OCI-LY3 (cell line): Measurements from ENCODE around the gene LRRC74B.
"Not testable (repeated sequence)": the region's sequence is repeated elsewhere in the genome, so short reads cannot be mapped to it uniquely, and the experiment has no call there.

Source experiments
- H2AFZ ChIP-seq: fragments of 200-600, 300-600 bp; shearing (Covaris generic); 2 replicates; pipeline ENCODE4 v1.6.0; 2014; ENCODE audit warnings: antibody characterized with exemption, low read depth, low read length
- H3K27ac ChIP-seq: fragments of 200-600, 300-600 bp; sonication (generic); 2 replicates; pipeline ENCODE4 v1.5.1; 2014; ENCODE audit warnings: mild to moderate bottlenecking, low read length, moderate library complexity, mixed read lengths
- H3K27me3 ChIP-seq: fragments of 200-600, 300-600 bp; sonication (generic); 2 replicates; pipeline ENCODE4 v1.6.1; 2014; ENCODE audit warnings: low read depth, low read length, mixed read lengths
- H3K36me3 ChIP-seq: fragments of 200-600, 300-600 bp; sonication (generic); replicated peaks from 2 replicates; pipeline ENCODE3; 2014; ENCODE audit warnings: low read depth, low read length, mixed read lengths
- H3K4me1 ChIP-seq: fragments of 300-600, 200-600 bp; sonication (generic); 2 replicates; pipeline ENCODE4 v1.6.1; 2014; ENCODE audit warnings: low read length, mixed read lengths
- H3K4me2 ChIP-seq: fragments of 200-600, 300-600 bp; sonication (generic); 2 replicates; pipeline ENCODE4 v1.6.1; 2014; ENCODE audit warnings: low read length, mixed read lengths
- H3K4me3 ChIP-seq: fragments of 300-600, 200-600 bp; sonication (generic); 2 replicates; pipeline ENCODE4 v1.5.1; 2014; ENCODE audit warnings: antibody characterized with exemption, mild to moderate bottlenecking, low read length, moderate library complexity
- H3K79me2 ChIP-seq: fragments of 300-600, 200-600 bp; shearing (Covaris generic); 2 replicates; pipeline ENCODE4 v1.6.1; 2014; ENCODE audit warnings: mild to moderate bottlenecking, low read length, mixed read lengths
- H3K9ac ChIP-seq: fragments of 300-600, 200-600 bp; shearing (Covaris generic); 2 replicates; pipeline ENCODE4 v1.6.0; 2014; ENCODE audit warnings: mild to moderate bottlenecking, low read length, moderate library complexity
- H3K9me3 ChIP-seq: fragments of 200-600, 300-600 bp; shearing (Covaris generic); 2 replicates; pipeline ENCODE4 v1.6.1; 2014; ENCODE audit warnings: low read length, mixed read lengths; ENCODE audit not compliant: insufficient read depth
- H4K20me1 ChIP-seq: fragments of 200-600, 300-600 bp; sonication (generic); 2 replicates; pipeline ENCODE4 v1.6.1; 2016; ENCODE audit warnings: low read length, mixed read lengths; ENCODE audit not compliant: insufficient read depth
- EZH2phosphoT487 ChIP-seq: fragments of 200-600 bp; shearing (Covaris generic); IDR thresholded peaks from 2 replicates; pipeline ENCODE4 v1.6.1; 2018; ENCODE audit warnings: antibody characterized with exemption, mixed run types, low read depth
- TF ChIP-seq, protein P1 (sequence below): fragments of 200-600, 300-600 bp; sonication (generic); IDR thresholded peaks from 2 replicates; pipeline ENCODE4 v1.5.1; 2014; ENCODE audit warnings: antibody characterized with exemption, low read length, low read depth

Gene LRRC74B

DNA sequence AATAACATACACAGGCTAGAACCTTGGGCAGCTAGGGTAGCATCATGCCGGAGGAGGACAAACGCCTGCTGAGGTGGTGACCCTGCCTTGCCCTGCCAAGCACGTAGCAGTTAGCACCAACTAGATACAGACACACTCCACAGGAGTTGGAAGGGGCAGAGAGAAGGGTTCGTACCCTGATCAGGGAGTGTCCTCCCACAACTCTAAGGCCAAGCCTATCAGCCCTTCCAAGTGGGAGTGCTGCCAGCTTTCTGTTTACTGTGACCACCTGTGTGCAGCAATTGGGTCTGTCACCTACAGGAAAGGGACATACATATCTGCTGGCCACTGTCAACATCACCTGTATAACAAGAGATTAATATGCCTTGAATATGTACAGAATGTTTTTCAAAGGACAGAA, 42.0 kb upstream of the LRRC74B start:
- peak overlapping the region; percentile 97; the same call in 1 of the 2 replicates for H3K4me2 ChIP-seq
- no peaks in the 10 kb centered on the region for H3K9me3 ChIP-seq
- peaks cover 35% of the 10 kb centered on the region for H3K79me2 ChIP-seq
- H4K20me1 ChIP-seq = 0 out of 2 replicates have a peak, but pooled peaks cover 3% of the 10 kb centered on the region
- H3K27me3 ChIP-seq = peaks cover 12% of the 10 kb centered on the region
- H3K27ac ChIP-seq = no peak overlapping the region
- H3K36me3 ChIP-seq = peaks cover 21% of the 10 kb centered on the region
- 0 out of 2 replicates have a peak overlapping the region, but pooled peaks have one; percentile 91 for H3K4me3 ChIP-seq
- peaks cover 18% of the 10 kb centered on the region for H3K4me1 ChIP-seq
- TF ChIP-seq, protein P1, sequence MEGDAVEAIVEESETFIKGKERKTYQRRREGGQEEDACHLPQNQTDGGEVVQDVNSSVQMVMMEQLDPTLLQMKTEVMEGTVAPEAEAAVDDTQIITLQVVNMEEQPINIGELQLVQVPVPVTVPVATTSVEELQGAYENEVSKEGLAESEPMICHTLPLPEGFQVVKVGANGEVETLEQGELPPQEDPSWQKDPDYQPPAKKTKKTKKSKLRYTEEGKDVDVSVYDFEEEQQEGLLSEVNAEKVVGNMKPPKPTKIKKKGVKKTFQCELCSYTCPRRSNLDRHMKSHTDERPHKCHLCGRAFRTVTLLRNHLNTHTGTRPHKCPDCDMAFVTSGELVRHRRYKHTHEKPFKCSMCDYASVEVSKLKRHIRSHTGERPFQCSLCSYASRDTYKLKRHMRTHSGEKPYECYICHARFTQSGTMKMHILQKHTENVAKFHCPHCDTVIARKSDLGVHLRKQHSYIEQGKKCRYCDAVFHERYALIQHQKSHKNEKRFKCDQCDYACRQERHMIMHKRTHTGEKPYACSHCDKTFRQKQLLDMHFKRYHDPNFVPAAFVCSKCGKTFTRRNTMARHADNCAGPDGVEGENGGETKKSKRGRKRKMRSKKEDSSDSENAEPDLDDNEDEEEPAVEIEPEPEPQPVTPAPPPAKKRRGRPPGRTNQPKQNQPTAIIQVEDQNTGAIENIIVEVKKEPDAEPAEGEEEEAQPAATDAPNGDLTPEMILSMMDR = no peak
- TF ChIP-seq EZH2phosphoT487 = no peak
- no peak overlapping the region for H2AFZ ChIP-seq
- H3K9ac ChIP-seq = no peak overlapping the region

DNA sequence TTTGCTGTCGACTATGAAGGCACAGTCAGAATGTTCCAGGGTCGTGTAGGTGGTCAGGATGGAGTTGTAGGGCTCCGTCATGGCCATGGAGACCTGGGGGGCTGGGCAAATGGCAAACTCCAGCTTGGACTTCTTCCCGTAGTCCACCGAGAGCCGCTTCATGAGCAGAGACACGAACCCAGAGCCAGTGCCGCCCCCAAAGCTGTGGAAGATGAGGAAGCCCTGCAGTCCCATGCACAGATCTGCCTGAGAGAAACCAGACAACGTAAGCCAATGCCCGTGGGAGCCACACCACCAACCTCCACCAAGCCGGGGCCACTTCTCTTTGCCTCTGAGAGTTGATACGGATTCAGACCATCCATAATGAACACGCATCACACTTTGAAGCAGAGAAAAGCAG, 36.5 kb upstream of the LRRC74B start:
- not testable (repeated sequence) for H3K79me2 ChIP-seq, H3K36me3 ChIP-seq, H2AFZ ChIP-seq, H3K4me3 ChIP-seq, H3K9me3 ChIP-seq, H3K4me2 ChIP-seq, H3K27ac ChIP-seq, H4K20me1 ChIP-seq, H3K9ac ChIP-seq, H3K4me1 ChIP-seq
- H3K27me3 ChIP-seq = peaks cover 12% of the 10 kb centered on the region

DNA sequence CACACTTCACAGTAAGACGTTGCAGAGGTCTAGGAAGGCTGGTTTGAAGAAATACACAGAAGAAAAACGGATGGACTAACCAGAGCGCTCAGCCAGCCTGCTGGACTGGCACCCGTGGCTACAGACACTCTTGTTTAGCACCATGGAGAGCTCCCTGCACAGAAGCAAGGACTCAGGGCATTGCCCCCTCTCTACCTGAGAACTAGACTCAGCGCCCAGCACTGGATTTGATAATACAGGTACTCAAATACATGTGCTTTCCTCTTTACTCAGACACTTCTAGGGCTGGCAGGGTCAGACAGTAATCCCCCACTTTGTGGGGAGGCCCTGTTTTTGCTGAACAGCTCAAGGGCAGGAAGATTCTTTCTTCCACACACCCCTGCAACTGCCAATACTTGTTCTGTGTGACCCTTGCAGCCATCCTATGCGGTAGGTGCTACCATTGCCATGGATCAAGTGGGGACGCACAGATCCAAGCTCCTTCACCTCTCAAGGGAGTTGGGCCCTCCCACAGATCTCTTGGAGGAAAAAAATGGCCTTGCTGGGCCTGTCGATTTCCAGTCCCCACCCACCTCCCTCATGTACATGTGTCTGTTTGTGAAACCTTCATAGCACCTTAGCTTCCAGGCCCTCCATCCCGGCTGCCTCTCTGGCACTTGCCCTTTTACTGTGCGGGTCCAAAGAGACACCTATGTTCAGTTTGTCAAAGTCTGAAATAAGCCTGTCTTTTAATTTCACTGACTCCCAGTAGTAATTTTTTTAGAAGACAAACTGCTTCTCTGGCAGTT, 35.9 kb upstream of the LRRC74B start:
- Histone ChIP-seq H3K4me3 (no peak overlapping the region), H4K20me1 (0 out of 2 replicates have a peak, but pooled peaks cover 6% of the 10 kb centered on the region), H3K9ac (no peak overlapping the region), H3K79me2 (no peaks in the 10 kb centered on the region), H3K36me3 (no peaks in the 10 kb centered on the region), H3K4me2 (no peak overlapping the region), H3K27ac (no peak overlapping the region), H3K27me3 (peaks cover 12% of the 10 kb centered on the region), H3K9me3 (no peaks in the 10 kb centered on the region), H3K4me1 (no peaks in the 10 kb centered on the region), H2AFZ (no peak overlapping the region)
- TF ChIP-seq EZH2phosphoT487 = no peak
- TF ChIP-seq, protein P1 = no peak

DNA sequence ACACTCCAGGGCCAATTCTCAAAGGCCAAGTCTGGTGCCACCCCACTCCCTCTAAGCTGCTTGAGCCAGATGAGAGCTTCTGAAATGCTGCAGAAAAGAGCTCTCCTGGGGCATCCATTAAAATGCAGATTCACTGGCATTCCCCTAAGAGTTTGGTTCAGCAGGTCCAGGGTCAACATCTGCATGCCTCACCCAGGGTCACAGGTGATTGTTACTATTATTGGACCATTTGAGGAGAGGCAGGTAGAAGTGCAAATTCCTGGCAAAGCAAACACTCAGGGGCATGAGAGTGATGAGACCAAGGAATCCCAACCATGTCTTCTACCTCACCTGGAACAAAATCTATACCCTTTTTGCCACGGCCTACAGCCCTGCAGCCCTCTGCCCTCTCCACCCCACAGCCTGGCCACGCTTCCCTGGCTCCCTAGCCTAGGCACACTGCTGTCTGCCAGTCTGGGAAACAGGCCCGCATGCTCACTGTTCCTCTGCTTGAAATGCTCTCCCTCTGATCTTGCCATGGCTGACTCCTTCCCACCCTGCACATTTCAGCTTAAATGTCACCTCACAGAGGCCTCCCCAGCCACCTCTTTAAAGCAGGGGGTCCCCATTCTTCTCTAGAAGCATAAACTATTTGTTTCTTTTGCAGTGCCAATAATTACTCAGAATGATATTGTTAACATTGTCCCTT, 35.2 kb upstream of the LRRC74B start:
- Histone ChIP-seq H3K27ac (no peak overlapping the region), H3K27me3 (peaks cover 12% of the 10 kb centered on the region), H3K4me3 (no peak overlapping the region), H4K20me1 (0 out of 2 replicates have a peak, but pooled peaks cover 6% of the 10 kb centered on the region), H3K36me3 (no peaks in the 10 kb centered on the region), H2AFZ (no peak overlapping the region), H3K9ac (no peak overlapping the region), H3K79me2 (no peaks in the 10 kb centered on the region), H3K4me2 (no peak overlapping the region), H3K9me3 (no peaks in the 10 kb centered on the region), H3K4me1 (no peaks in the 10 kb centered on the region)
- no peak for TF ChIP-seq EZH2phosphoT487
- TF ChIP-seq, protein P1 = no peak
